ENCODE measurements around the gene MMRN2.

DNA sequence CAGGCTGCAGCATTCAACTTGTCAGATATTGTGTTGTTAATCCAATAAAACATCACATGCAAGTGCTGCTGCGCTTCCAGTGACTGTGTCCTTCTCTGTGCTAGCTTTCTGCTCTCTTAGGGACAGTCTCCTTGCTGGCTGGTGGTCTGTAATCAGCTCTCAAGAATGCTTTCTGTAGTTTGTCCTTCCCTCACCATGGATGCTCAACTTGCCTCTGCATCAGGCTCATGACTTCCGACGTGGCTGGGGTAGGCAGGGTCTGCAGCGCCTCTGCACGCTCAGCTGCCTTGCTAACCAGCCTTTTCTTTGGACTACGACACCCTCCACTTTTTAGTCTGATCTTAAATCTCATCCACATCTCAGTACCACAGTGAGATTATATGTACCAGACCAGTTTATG is 58.3 kb downstream of the MMRN2 start:
- TF ChIP-seq, protein P1, sequence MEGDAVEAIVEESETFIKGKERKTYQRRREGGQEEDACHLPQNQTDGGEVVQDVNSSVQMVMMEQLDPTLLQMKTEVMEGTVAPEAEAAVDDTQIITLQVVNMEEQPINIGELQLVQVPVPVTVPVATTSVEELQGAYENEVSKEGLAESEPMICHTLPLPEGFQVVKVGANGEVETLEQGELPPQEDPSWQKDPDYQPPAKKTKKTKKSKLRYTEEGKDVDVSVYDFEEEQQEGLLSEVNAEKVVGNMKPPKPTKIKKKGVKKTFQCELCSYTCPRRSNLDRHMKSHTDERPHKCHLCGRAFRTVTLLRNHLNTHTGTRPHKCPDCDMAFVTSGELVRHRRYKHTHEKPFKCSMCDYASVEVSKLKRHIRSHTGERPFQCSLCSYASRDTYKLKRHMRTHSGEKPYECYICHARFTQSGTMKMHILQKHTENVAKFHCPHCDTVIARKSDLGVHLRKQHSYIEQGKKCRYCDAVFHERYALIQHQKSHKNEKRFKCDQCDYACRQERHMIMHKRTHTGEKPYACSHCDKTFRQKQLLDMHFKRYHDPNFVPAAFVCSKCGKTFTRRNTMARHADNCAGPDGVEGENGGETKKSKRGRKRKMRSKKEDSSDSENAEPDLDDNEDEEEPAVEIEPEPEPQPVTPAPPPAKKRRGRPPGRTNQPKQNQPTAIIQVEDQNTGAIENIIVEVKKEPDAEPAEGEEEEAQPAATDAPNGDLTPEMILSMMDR (conservative IDR thresholded peaks at IDR 0.05; ENCODE audit: low read length) = no peak
- no peak for TF ChIP-seq EZH2phosphoT487 (IDR thresholded peaks at IDR 0.05; ENCODE audit: borderline replicate concordance, low read depth, low read length)

Measured in OCI-LY7 (cell line).